CD14-positive monocyte (primary cell): ENCODE measurements around the gene GRK3. TPM values are rescaled to one million over a fixed set of nuclear protein-coding genes. Genes with fewer than 3 reads are reported as not detected.

Source experiments
- DNase-seq, 3 donors: peaks; one replicate each; pipeline ENCODE4 v3.0.0-alpha.2; 2011 to 2022
- H2AFZ ChIP-seq: 2 replicates; pipeline ENCODE4 v1.6.0; 2012; ENCODE audit warnings: mild to moderate bottlenecking, low read depth, low read length, inconsistent platforms; ENCODE audit not compliant: insufficient read depth, poor library complexity, severe bottlenecking
- H3K27ac ChIP-seq, 2 donors: 1 replicate in 1 of 2; 2 replicates in 1 of 2; pipeline ENCODE4 v1.5.1; 2012 to 2013; ENCODE audit warnings: low read length in 2 of 2, control low read depth in 1 of 2, inconsistent platforms in 1 of 2, low read depth in 1 of 2, mild to moderate bottlenecking in 1 of 2
- H3K27me3 ChIP-seq, 2 donors: one replicate each; pipeline versions ENCODE4 v1.6.0 to v1.6.1; 2011 to 2013; ENCODE audit warnings: low read length in 2 of 2; ENCODE audit not compliant: control insufficient read depth in 2 of 2, insufficient read depth in 2 of 2
- H3K36me3 ChIP-seq, 2 donors: replicated peaks in 1 of 2; 1 replicate in 1 of 2; 2 replicates in 1 of 2; pipeline versions ENCODE4 v1.5.1 to v1.6.1; 2012 to 2013; ENCODE audit warnings: low read length in 2 of 2, control low read depth in 1 of 2, inconsistent platforms in 1 of 2, mild to moderate bottlenecking in 1 of 2; ENCODE audit not compliant: insufficient read depth in 2 of 2, control insufficient read depth in 1 of 2
- H3K4me1 ChIP-seq, 2 donors: 1 replicate in 1 of 2; 2 replicates in 1 of 2; pipeline versions ENCODE4 v1.5.1 to v1.6.1; 2012 to 2013; ENCODE audit warnings: low read length in 2 of 2, control low read depth in 1 of 2, inconsistent platforms in 1 of 2, mild to moderate bottlenecking in 1 of 2, moderate library complexity in 1 of 2; ENCODE audit not compliant: insufficient read depth in 2 of 2, control insufficient read depth in 1 of 2
- H3K4me2 ChIP-seq: replicated peaks from 2 replicates; pipeline ENCODE3; 2012; ENCODE audit warnings: low read length, moderate library complexity, mild to moderate bottlenecking; ENCODE audit not compliant: poor library complexity, severe bottlenecking; ENCODE audit errors: extremely low read depth
- H3K4me3 ChIP-seq, 3 experiments: fragments of 200-600 bp in 1 of 3; sonication (generic) in 1 of 3; replicated peaks in 1 of 3; 1 replicate in 2 of 3; 2 replicates in 1 of 3; pipeline ENCODE4 v1.5.1; 2011 to 2013; ENCODE audit warnings: low read length in 3 of 3, mild to moderate bottlenecking in 3 of 3, control low read depth in 2 of 3, low read depth in 2 of 3, inconsistent platforms in 1 of 3, moderate library complexity in 1 of 3
- H3K79me2 ChIP-seq: 2 replicates; pipeline ENCODE4 v1.6.0; 2012; ENCODE audit warnings: mild to moderate bottlenecking, control low read depth, inconsistent platforms, low read length, moderate library complexity; ENCODE audit not compliant: insufficient read depth
- H3K9ac ChIP-seq: 2 replicates; pipeline ENCODE4 v1.6.0; 2017; ENCODE audit warnings: low read length, mild to moderate bottlenecking; ENCODE audit not compliant: insufficient read depth, poor library complexity, severe bottlenecking
- H3K9me3 ChIP-seq, 2 donors: replicated peaks in 1 of 2; 1 replicate in 1 of 2; 2 replicates in 1 of 2; pipeline versions ENCODE4 v1.5.1 to v1.6.1; 2012 to 2013; ENCODE audit warnings: low read length in 2 of 2, control low read depth in 1 of 2; ENCODE audit not compliant: control insufficient read depth in 1 of 2, insufficient read depth in 1 of 2
- H4K20me1 ChIP-seq: 2 replicates; pipeline ENCODE4 v1.6.0; 2012; ENCODE audit warnings: mild to moderate bottlenecking, low read length, control low read depth, moderate library complexity; ENCODE audit not compliant: insufficient read depth
- H3K27ac Mint-ChIP-seq, 7 donors: one replicate each; pipeline ENCODE4 v1.8.0; 2020; ENCODE audit warnings: mild to moderate bottlenecking in 7 of 7, mixed read lengths in 7 of 7, moderate library complexity in 6 of 7, inconsistent platforms in 2 of 7
- H3K27me3 Mint-ChIP-seq, 3 donors: one replicate each; pipeline ENCODE4 v1.8.0; 2021 to 2022; ENCODE audit warnings: low read depth in 3 of 3, mild to moderate bottlenecking in 3 of 3, mixed read lengths in 3 of 3, moderate library complexity in 3 of 3, inconsistent platforms in 1 of 3
- H3K36me3 Mint-ChIP-seq, 2 donors: one replicate each; pipeline ENCODE4 v1.8.0; 2020; ENCODE audit warnings: mixed read lengths in 2 of 2, inconsistent platforms in 1 of 2, mild to moderate bottlenecking in 1 of 2
- H3K4me1 Mint-ChIP-seq: one replicate; pipeline ENCODE4 v1.8.0; 2020; ENCODE audit warnings: mild to moderate bottlenecking, mixed read lengths
- H3K4me3 Mint-ChIP-seq, 2 donors: one replicate each; pipeline ENCODE4 v1.8.0; 2020; ENCODE audit warnings: mild to moderate bottlenecking in 2 of 2, mixed read lengths in 2 of 2, moderate library complexity in 1 of 2
- H3K9me3 Mint-ChIP-seq, 7 donors: one replicate each; pipeline ENCODE4 v1.8.0; 2020 to 2022; ENCODE audit warnings: mixed read lengths in 7 of 7, mild to moderate bottlenecking in 6 of 7, moderate library complexity in 6 of 7, inconsistent platforms in 2 of 7
- CTCF ChIP-seq: fragments of 200-600 bp; IDR thresholded peaks from one replicate; pipeline ENCODE4 v1.8.0; 2022; ENCODE audit warnings: antibody characterized with exemption, mild to moderate bottlenecking
- WGBS: methylation state at CpG from one replicate; pipeline ENCODE4 v1.1.5; 2013; ENCODE audit warnings: missing lambda C conversion rate; ENCODE audit not compliant: insufficient coverage; 5-methylcytosine and 5-hydroxymethylcytosine counted together
- intact Hi-C, 2 donors: fragments of 100-400 bp; cut with micrococcal nuclease; formaldehyde crosslinking; loops; one replicate each; pipeline versions ENCODE4 v1.15.0 to v1.15.1; 2023
- polyA plus RNA-seq, 3 donors: library from polyadenylated mRNA; depleted of rRNA in 1 of 3; unstranded in 2 of 3; stranded (reverse) in 1 of 3; fragments of 300-500 nt in 2 of 3; fragments of >200 nt in 1 of 3; fragmentation: Illumina TruSeq in 2 of 3; gene quantifications; 1 replicate in 2 of 3; 2 replicates in 1 of 3; pipeline ENCODE4 v1.2.3, GENCODE V29; 2012 to 2021
- small RNA-seq: library from RNA; depleted of rRNA; stranded (forward); fragments of <200 nt; gene quantifications from one replicate; pipeline ENCODE3, GENCODE V24; 2012; ENCODE audit warnings: low read depth; ENCODE audit not compliant: insufficient read length

GRK3 gene
- polyA plus RNA-seq, 3 donors, result 8.3 to 33.3 (median 9.6) TPM

DNA sequence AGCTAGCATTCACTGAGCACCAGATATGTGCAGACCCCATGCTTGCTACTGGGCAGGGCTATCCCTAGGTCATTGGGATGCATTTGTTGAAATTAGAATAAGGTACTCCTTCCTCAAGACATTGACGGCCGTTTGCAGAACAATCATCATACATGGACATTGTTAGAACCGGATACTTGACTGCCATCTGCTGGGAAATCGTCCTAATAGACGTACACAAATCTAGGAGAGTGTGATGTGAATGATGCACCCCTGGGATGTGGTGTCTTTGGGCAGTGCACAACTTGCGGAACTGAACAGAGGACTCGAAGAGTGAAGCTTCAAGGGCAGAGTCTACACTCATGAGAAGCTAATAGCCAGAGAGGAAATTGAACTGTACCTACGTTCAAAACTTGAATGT lies 213.4 kb downstream of the GRK3 start:
- H3K4me3 Mint-ChIP-seq, result no peak overlapping the region
- Histone ChIP-seq H3K36me3 (no peaks in the 10 kb centered on the region), H3K9me3 (no peaks in the 10 kb centered on the region), H3K4me3 (no peak overlapping the region), H3K27me3 (peaks cover 0 to 6% of the 10 kb centered on the region in 2 donors), H2AFZ (no peak overlapping the region), H3K4me1 (no peaks in the 10 kb centered on the region), H3K4me2 (no peak overlapping the region), H3K79me2 (no peaks in the 10 kb centered on the region), H3K27ac (no peak overlapping the region), H3K9ac (no peak overlapping the region), H4K20me1 (no peaks in the 10 kb centered on the region)
- H3K27ac Mint-ChIP-seq, result no peak overlapping the region
- intact Hi-C loops, result no loop called here
- H3K4me1 Mint-ChIP-seq, result peaks cover under 1% of the 10 kb centered on the region
- WGBS, result 64% methylated on average over 3 of the region's 8 CpGs
- H3K36me3 Mint-ChIP-seq, result no peaks in the 10 kb centered on the region
- H3K9me3 Mint-ChIP-seq, result no peaks in the 10 kb centered on the region
- H3K27me3 Mint-ChIP-seq, result peaks cover 8 to 17% (median 16%) of the 10 kb centered on the region in 3 donors
- DNase-seq, result peak in 2 of 3 donors; percentile 9 to 25
- TF ChIP-seq CTCF, result peak; percentile 25

Small RNAs within 50 kb of the gene (small RNA-seq; reads per million reads assigned to genes)
- gene RNA5SP494, result not detected

Other genes starting within 250 kb of the GRK3 start
- not detected for gene MYO18B, start 177.5 kb downstream of the GRK3 start, polyA plus RNA-seq